Smooth muscle cell (in vitro differentiated cells): ENCODE data around the gene CYB5D1. TPM values are rescaled to one million over a fixed set of nuclear protein-coding genes. Genes with fewer than 3 reads are reported as not detected.

Source experiments
- DNase-seq: peaks from one replicate; lab custom pipeline; 2025; ENCODE audit not compliant: unreplicated experiment; lab: John Stamatoyannopoulos, UW
- H2AFZ ChIP-seq: fragments of 200-600 bp; sonication (generic); 2 replicates; pipeline ENCODE4 v1.6.0; 2016; ENCODE audit warnings: antibody characterized with exemption, low read depth, mild to moderate bottlenecking
- H3F3A ChIP-seq: fragments of 200-600 bp; sonication (generic); 2 replicates; pipeline ENCODE4 v1.6.0; 2017; ENCODE audit warnings: antibody characterized with exemption, low read depth
- H3K27ac ChIP-seq: fragments of 200-600 bp; sonication (generic); 2 replicates; pipeline ENCODE4 v1.5.1; 2016; ENCODE audit warnings: low read depth, mild to moderate bottlenecking
- H3K27me3 ChIP-seq: fragments of 200-600 bp; sonication (generic); 2 replicates; pipeline ENCODE4 v1.6.1; 2016; ENCODE audit warnings: low read depth, mild to moderate bottlenecking
- H3K36me3 ChIP-seq: fragments of 200-600 bp; sonication (generic); 2 replicates; pipeline ENCODE4 v1.5.1; 2016; ENCODE audit warnings: low read depth
- H3K4me1 ChIP-seq: fragments of 200-600 bp; sonication (generic); 2 replicates; pipeline ENCODE4 v1.5.1; 2016; ENCODE audit warnings: low read depth
- H3K4me2 ChIP-seq: fragments of 200-600 bp; sonication (generic); 2 replicates; pipeline ENCODE4 v1.6.0; 2016; ENCODE audit warnings: mild to moderate bottlenecking
- H3K4me3 ChIP-seq: fragments of 200-600 bp; sonication (generic); 2 replicates; pipeline ENCODE4 v1.5.1; 2016; ENCODE audit warnings: mild to moderate bottlenecking
- H3K79me2 ChIP-seq: fragments of 200-600 bp; sonication (generic); 2 replicates; pipeline ENCODE4 v1.6.0; 2016; ENCODE audit warnings: low read depth, mild to moderate bottlenecking
- H3K9ac ChIP-seq: fragments of 200-600 bp; sonication (generic); 2 replicates; pipeline ENCODE4 v1.6.0; 2016; ENCODE audit warnings: low read depth
- H3K9me3 ChIP-seq: fragments of 200-600 bp; sonication (generic); replicated peaks from 2 replicates; pipeline ENCODE4 v1.5.1; 2016; ENCODE audit warnings: low read depth
- H4K20me1 ChIP-seq: fragments of 200-600 bp; sonication (generic); 2 replicates; pipeline ENCODE4 v1.6.0; 2016; ENCODE audit warnings: low read depth
- WGBS: methylation state at CpG from one replicate; pipeline ENCODE4 v1.1.7; 2016; ENCODE audit warnings: low lambda C conversion rate; 5-methylcytosine and 5-hydroxymethylcytosine counted together
- polyA plus RNA-seq: library from polyadenylated mRNA; unstranded; fragments of >200 nt; fragmentation: Nextera tagmentation; extraction: Ambion mirVana; gene quantifications from 2 replicates; pipeline ENCODE4 v1.2.1, GENCODE V29; 2016
- total RNA-seq: library from RNA; depleted of rRNA; stranded (reverse); fragments of >200 nt; gene quantifications from 2 replicates; pipeline ENCODE4 v1.2.3, GENCODE V29; 2014
- TF ChIP-seq, protein P1 (sequence below): fragments of 200-600 bp; sonication (generic); IDR thresholded peaks from 2 replicates; pipeline ENCODE4 v1.5.1; 2017; ENCODE audit warnings: borderline replicate concordance, mild to moderate bottlenecking, antibody characterized with exemption; ENCODE audit not compliant: insufficient read depth, poor library complexity, severe bottlenecking

CYB5D1 gene
- total and polyA plus RNA-seq, 2 experiments from 2014 or later: 6.6 to 9.3 TPM

DNA sequence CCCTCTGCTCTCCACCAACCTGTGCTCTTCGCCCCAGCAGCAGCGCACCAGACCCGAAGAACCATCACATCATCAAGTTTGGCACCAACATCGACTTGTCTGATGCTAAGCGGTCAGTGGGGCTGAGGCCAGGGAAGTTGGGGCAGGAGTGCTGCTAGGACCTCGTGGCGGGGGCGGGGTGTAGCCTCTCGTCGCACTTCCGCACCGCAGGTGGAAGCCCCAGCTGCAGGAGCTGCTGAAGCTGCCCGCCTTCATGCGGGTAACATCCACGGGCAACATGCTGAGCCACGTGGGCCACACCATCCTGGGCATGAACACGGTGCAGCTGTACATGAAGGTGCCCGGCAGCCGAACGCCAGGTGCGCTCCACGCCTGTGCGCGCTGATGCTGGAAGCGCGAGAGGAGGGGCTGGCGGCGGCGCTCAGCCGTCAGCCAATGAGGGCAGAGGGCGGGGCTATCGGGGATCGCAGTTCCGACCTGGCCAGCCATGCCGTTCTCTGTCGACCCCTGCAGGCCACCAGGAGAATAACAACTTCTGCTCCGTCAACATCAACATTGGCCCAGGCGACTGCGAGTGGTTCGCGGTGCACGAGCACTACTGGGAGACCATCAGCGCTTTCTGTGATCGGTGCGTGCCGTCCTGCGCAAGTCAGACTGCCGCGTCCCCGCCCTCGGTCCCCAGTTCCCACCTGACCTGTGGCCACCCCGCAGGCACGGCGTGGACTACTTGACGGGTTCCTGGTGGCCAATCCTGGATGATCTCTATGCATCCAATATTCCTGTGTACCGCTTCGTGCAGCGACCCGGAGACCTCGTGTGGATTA, 6.2 kb upstream of the CYB5D1 start:
- Histone ChIP-seq H4K20me1 (peaks cover 98% of the 10 kb centered on the region), H3K79me2 (peaks cover 42% of the 10 kb centered on the region), H2AFZ (no peak overlapping the region), H3K4me1 (peaks cover 32% of the 10 kb centered on the region), H3K36me3 (no peaks in the 10 kb centered on the region), H3K9me3 (no peaks in the 10 kb centered on the region), H3K4me2 (no peak overlapping the region), H3K27me3 (no peaks in the 10 kb centered on the region), H3K4me3 (no peak overlapping the region), H3K9ac (no peak overlapping the region), H3F3A (peaks cover 41% of the 10 kb centered on the region), H3K27ac (no peak overlapping the region)
- TF ChIP-seq, protein P1, sequence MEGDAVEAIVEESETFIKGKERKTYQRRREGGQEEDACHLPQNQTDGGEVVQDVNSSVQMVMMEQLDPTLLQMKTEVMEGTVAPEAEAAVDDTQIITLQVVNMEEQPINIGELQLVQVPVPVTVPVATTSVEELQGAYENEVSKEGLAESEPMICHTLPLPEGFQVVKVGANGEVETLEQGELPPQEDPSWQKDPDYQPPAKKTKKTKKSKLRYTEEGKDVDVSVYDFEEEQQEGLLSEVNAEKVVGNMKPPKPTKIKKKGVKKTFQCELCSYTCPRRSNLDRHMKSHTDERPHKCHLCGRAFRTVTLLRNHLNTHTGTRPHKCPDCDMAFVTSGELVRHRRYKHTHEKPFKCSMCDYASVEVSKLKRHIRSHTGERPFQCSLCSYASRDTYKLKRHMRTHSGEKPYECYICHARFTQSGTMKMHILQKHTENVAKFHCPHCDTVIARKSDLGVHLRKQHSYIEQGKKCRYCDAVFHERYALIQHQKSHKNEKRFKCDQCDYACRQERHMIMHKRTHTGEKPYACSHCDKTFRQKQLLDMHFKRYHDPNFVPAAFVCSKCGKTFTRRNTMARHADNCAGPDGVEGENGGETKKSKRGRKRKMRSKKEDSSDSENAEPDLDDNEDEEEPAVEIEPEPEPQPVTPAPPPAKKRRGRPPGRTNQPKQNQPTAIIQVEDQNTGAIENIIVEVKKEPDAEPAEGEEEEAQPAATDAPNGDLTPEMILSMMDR: peak; percentile 90
- peak; percentile 59 for DNase-seq
- 33% methylated on average over 60 of the region's 60 CpGs for WGBS

DNA sequence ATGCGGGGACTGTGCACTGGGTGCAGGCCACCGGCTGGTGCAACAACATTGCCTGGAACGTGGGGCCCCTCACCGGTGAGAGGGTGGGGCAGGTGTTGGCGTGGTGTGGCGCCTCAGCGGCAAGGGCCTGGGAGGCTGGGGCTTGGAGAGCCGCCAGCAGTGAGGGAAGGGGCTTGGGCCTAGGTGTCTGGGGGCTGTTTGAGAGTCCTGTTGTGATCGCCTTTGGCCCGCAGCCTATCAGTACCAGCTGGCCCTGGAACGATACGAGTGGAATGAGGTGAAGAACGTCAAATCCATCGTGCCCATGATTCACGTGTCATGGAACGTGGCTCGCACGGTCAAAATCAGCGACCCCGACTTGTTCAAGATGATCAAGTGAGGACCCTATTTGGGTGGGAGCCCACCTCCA, 5.5 kb upstream of the CYB5D1 start:
- Histone ChIP-seq H3K9me3 (no peaks in the 10 kb centered on the region), H3K27ac (no peak overlapping the region), H3K4me2 (no peak overlapping the region), H3F3A (peaks cover 44% of the 10 kb centered on the region), H3K4me3 (no peak overlapping the region), H3K79me2 (peaks cover 37% of the 10 kb centered on the region), H3K4me1 (peaks cover 32% of the 10 kb centered on the region), H3K27me3 (no peaks in the 10 kb centered on the region), H4K20me1 (peaks cover 93% of the 10 kb centered on the region), H3K9ac (no peak overlapping the region), H2AFZ (no peak overlapping the region), H3K36me3 (no peaks in the 10 kb centered on the region)
- no peak for DNase-seq
- TF ChIP-seq, protein P1: no peak
- WGBS: 85% methylated on average over 17 of the region's 20 CpGs

DNA sequence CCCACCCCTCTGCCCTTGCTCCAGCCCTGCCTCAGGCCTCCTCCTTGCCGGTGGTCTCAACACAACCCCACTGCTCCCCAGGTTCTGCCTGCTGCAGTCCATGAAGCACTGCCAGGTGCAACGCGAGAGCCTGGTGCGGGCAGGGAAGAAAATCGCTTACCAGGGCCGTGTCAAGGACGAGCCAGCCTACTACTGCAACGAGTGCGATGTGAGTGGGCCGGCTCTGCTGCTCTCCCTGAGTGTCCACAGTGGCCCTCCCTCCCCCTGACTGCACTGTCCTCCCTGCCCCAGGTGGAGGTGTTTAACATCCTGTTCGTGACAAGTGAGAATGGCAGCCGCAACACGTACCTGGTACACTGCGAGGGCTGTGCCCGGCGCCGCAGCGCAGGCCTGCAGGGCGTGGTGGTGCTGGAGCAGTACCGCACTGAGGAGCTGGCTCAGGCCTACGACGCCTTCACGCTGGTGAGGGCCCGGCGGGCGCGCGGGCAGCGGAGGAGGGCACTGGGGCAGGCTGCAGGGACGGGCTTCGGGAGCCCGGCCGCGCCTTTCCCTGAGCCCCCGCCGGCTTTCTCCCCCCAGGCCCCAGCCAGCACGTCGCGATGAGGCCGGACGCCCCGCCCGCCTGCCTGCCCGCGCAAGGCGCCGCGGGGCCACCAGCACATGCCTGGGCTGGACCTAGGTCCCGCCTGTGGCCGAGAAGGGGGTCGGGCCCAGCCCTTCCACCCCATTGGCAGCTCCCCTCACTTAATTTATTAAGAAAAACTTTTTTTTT, 4.7 kb upstream of the CYB5D1 start:
- no peak for DNase-seq
- TF ChIP-seq, protein P1: no peak

More for the DNA sequence above, 4.7 kb upstream of the CYB5D1 start:
- Histone ChIP-seq H3K9ac (no peak overlapping the region), H3K27ac (no peak overlapping the region), H3K9me3 (no peaks in the 10 kb centered on the region), H2AFZ (no peak overlapping the region), H3K27me3 (no peaks in the 10 kb centered on the region), H3K36me3 (no peaks in the 10 kb centered on the region), H3K4me2 (no peak overlapping the region), H3F3A (peaks cover 46% of the 10 kb centered on the region), H4K20me1 (peaks cover 84% of the 10 kb centered on the region), H3K4me1 (peaks cover 32% of the 10 kb centered on the region), H3K4me3 (no peak overlapping the region), H3K79me2 (peaks cover 32% of the 10 kb centered on the region)
- 74% methylated on average over 38 of the region's 51 CpGs for WGBS
